ENCODE data around the gene EIPR1.

EIPR1 gene

DNA sequence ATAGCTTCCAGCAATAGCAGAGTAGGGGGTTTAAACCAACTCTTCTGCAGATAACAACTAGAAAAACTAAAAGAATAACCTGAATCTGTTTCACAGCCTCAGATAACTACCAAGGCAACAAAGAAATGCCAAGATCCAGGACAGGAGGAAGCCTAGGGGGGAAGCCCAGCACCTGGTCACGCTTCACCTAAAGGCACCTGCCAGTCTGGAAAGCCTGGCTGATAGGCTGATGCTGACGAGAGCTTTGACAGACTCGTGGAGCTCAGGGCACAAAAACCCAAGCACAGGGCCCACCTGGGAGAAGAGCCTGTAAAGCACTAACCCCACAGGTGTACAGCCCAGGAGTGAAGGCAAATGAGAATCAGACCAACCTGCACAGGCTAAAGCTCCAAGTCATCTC is 22.6 kb downstream of the EIPR1 start:
- Histone ChIP-seq H3K36me3 (ENCODE audit: insufficient read depth, low read length) (no peaks in the 10 kb centered on the region), H3K4me1 (ENCODE audit: insufficient read depth, low read length) (no peaks in the 10 kb centered on the region), H3K4me3 (ENCODE audit: low read depth in 1 of 2, low read length in 2 of 2) (no peak overlapping the region), H3K27ac (ENCODE audit: low read depth, low read length) (no peak overlapping the region), H3K27me3 (ENCODE audit: control insufficient read depth in 1 of 2, insufficient read depth in 2 of 2, low read length in 2 of 2) (no peaks in the 10 kb centered on the region), H3K9me3 (ENCODE audit: low read length) (no peaks in the 10 kb centered on the region), H3K9ac (ENCODE audit: low read length) (no peak overlapping the region)

GRCh38 chr2:3349211-3349693 is 28.4 kb downstream of the EIPR1 start:
- Histone ChIP-seq H3K4me1 (ENCODE audit: insufficient read depth, low read length) (no peaks in the 10 kb centered on the region), H3K27ac (ENCODE audit: low read depth, low read length) (no peak overlapping the region), H3K4me3 (ENCODE audit: low read depth in 1 of 2, low read length in 2 of 2) (no peak overlapping the region), H3K27me3 (ENCODE audit: control insufficient read depth in 1 of 2, insufficient read depth in 2 of 2, low read length in 2 of 2) (no peaks in the 10 kb centered on the region), H3K9ac (ENCODE audit: low read length) (no peak overlapping the region), H3K9me3 (ENCODE audit: low read length) (no peaks in the 10 kb centered on the region), H3K36me3 (ENCODE audit: insufficient read depth, low read length) (no peaks in the 10 kb centered on the region)

GRCh38 chr2:3348767-3349166 is 28.9 kb downstream of the EIPR1 start:
- no peak overlapping the region for H3K4me3 ChIP-seq (ENCODE audit: low read depth in 1 of 2, low read length in 2 of 2)
- no peaks in the 10 kb centered on the region for H3K9me3 ChIP-seq (ENCODE audit: low read length)
- no peak overlapping the region for H3K27ac ChIP-seq (ENCODE audit: low read depth, low read length)
- no peaks in the 10 kb centered on the region for H3K4me1 ChIP-seq (ENCODE audit: insufficient read depth, low read length)
- no peaks in the 10 kb centered on the region for H3K27me3 ChIP-seq (ENCODE audit: control insufficient read depth in 1 of 2, insufficient read depth in 2 of 2, low read length in 2 of 2)
- H3K9ac ChIP-seq (ENCODE audit: low read length), result no peak overlapping the region
- no peaks in the 10 kb centered on the region for H3K36me3 ChIP-seq (ENCODE audit: insufficient read depth, low read length)

DNA sequence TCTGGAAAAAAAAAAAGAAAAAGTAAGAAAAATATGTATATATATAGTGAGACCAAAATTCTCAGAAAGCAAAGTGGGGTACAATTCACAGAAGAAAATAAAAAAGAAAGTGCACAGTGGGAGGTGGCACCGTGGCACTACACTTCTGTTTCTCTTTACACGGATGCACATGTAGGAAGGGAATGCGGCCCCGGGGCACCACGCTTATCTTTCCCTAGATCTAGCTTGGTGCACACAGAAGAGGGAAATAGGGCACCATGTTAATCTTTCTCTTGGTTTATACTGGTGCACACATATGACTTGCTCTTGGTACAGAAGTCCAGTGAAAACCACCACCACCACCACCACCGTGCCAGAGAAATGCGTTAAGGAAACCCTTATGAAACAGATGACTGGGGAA is 32.0 kb downstream of the EIPR1 start:
- H3K36me3 ChIP-seq (ENCODE audit: insufficient read depth, low read length), result no peaks in the 10 kb centered on the region
- no peak overlapping the region for H3K9ac ChIP-seq (ENCODE audit: low read length)
- H3K9me3 ChIP-seq (ENCODE audit: low read length), result no peaks in the 10 kb centered on the region
- no peaks in the 10 kb centered on the region for H3K4me1 ChIP-seq (ENCODE audit: insufficient read depth, low read length)
- H3K27ac ChIP-seq (ENCODE audit: low read depth, low read length), result no peak overlapping the region
- no peak overlapping the region for H3K4me3 ChIP-seq (ENCODE audit: low read depth in 1 of 2, low read length in 2 of 2)
- H3K27me3 ChIP-seq (ENCODE audit: control insufficient read depth in 1 of 2, insufficient read depth in 2 of 2, low read length in 2 of 2), result no peaks in the 10 kb centered on the region

GRCh38 chr2:3344897-3345296 is 32.7 kb downstream of the EIPR1 start:
- no peak overlapping the region for H3K9ac ChIP-seq (ENCODE audit: low read length)
- H3K27ac ChIP-seq (ENCODE audit: low read depth, low read length), result no peak overlapping the region
- H3K9me3 ChIP-seq (ENCODE audit: low read length), result no peaks in the 10 kb centered on the region
- no peaks in the 10 kb centered on the region for H3K36me3 ChIP-seq (ENCODE audit: insufficient read depth, low read length)
- H3K4me1 ChIP-seq (ENCODE audit: insufficient read depth, low read length), result no peaks in the 10 kb centered on the region
- H3K27me3 ChIP-seq (ENCODE audit: control insufficient read depth in 1 of 2, insufficient read depth in 2 of 2, low read length in 2 of 2), result no peaks in the 10 kb centered on the region
- H3K4me3 ChIP-seq (ENCODE audit: low read depth in 1 of 2, low read length in 2 of 2), result no peak overlapping the region

- Histone ChIP-seq H3K27ac (ENCODE audit: low read depth, low read length) (no peak overlapping the region), H3K27me3 (ENCODE audit: control insufficient read depth in 1 of 2, insufficient read depth in 2 of 2, low read length in 2 of 2) (no peaks in the 10 kb centered on the region), H3K4me3 (ENCODE audit: low read depth in 1 of 2, low read length in 2 of 2) (no peak overlapping the region), H3K36me3 (ENCODE audit: insufficient read depth, low read length) (no peaks in the 10 kb centered on the region), H3K4me1 (ENCODE audit: insufficient read depth, low read length) (no peaks in the 10 kb centered on the region), H3K9me3 (ENCODE audit: low read length) (no peaks in the 10 kb centered on the region), H3K9ac (ENCODE audit: low read length) (no peak overlapping the region)
Measured at GRCh38 chr2:3343012-3343411, 34.6 kb downstream of the EIPR1 start.

DNA sequence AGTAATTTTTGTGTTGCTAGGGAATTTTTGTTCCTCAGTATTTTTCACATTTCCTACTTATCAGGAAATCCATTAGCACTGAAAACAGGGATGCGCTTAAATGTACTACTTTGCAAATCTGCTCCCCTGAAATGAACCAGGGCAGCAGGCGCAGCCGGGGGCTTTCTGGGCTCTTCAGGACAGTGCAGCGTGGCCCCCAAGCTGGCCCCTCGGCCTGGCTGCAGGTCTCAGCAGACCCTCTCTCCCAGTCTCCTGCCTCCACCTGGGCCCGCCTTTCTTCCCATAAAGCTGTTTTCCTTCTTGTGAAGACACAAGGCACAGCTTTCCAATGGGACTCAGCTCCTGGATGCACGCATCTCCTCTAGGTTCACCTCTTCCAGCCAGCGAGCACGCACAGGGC is 35.3 kb downstream of the EIPR1 start:
- no peaks in the 10 kb centered on the region for H3K27me3 ChIP-seq (ENCODE audit: control insufficient read depth in 1 of 2, insufficient read depth in 2 of 2, low read length in 2 of 2)
- H3K9me3 ChIP-seq (ENCODE audit: low read length), result no peaks in the 10 kb centered on the region
- no peaks in the 10 kb centered on the region for H3K4me1 ChIP-seq (ENCODE audit: insufficient read depth, low read length)
- H3K27ac ChIP-seq (ENCODE audit: low read depth, low read length), result no peak overlapping the region
- no peaks in the 10 kb centered on the region for H3K36me3 ChIP-seq (ENCODE audit: insufficient read depth, low read length)
- H3K9ac ChIP-seq (ENCODE audit: low read length), result no peak overlapping the region
- H3K4me3 ChIP-seq (ENCODE audit: low read depth in 1 of 2, low read length in 2 of 2), result no peak overlapping the region

- H3K27ac ChIP-seq (ENCODE audit: low read depth, low read length), result no peak overlapping the region
- H3K4me1 ChIP-seq (ENCODE audit: insufficient read depth, low read length), result no peaks in the 10 kb centered on the region
- no peak overlapping the region for H3K9ac ChIP-seq (ENCODE audit: low read length)
- no peak overlapping the region for H3K4me3 ChIP-seq (ENCODE audit: low read depth in 1 of 2, low read length in 2 of 2)
- H3K36me3 ChIP-seq (ENCODE audit: insufficient read depth, low read length), result no peaks in the 10 kb centered on the region
- no peaks in the 10 kb centered on the region for H3K9me3 ChIP-seq (ENCODE audit: low read length)
- H3K27me3 ChIP-seq (ENCODE audit: control insufficient read depth in 1 of 2, insufficient read depth in 2 of 2, low read length in 2 of 2), result no peaks in the 10 kb centered on the region
Measured at GRCh38 chr2:3341336-3341735, 36.3 kb downstream of the EIPR1 start.

- Histone ChIP-seq H3K36me3 (ENCODE audit: insufficient read depth, low read length) (no peaks in the 10 kb centered on the region), H3K27me3 (ENCODE audit: control insufficient read depth in 1 of 2, insufficient read depth in 2 of 2, low read length in 2 of 2) (no peaks in the 10 kb centered on the region), H3K9me3 (ENCODE audit: low read length) (no peaks in the 10 kb centered on the region), H3K27ac (ENCODE audit: low read depth, low read length) (no peak overlapping the region), H3K9ac (ENCODE audit: low read length) (no peak overlapping the region), H3K4me3 (ENCODE audit: low read depth in 1 of 2, low read length in 2 of 2) (no peak overlapping the region), H3K4me1 (ENCODE audit: insufficient read depth, low read length) (no peaks in the 10 kb centered on the region)
Measured at GRCh38 chr2:3340144-3340543, 37.5 kb downstream of the EIPR1 start.

DNA sequence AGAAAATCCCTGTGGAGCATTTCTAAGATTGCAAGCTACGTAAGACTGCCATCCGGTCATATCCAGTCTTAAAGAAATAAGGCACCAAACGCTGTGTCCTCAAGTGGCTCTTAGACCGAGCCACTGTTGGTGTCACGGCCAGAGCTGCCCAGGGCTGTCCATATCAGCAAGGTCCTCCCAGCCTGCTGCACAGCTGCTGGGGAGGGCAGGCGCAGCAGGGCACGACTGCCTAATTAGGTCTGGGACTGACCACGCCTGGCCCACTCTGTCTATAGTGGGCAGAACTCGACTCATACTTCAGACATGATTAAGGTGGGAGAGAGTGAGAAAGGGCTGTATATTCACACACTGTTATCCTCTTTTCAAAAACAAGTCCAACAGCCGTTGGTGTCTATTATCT is 39.3 kb downstream of the EIPR1 start:
- no peaks in the 10 kb centered on the region for H3K27me3 ChIP-seq (ENCODE audit: control insufficient read depth in 1 of 2, insufficient read depth in 2 of 2, low read length in 2 of 2)
- no peak overlapping the region for H3K4me3 ChIP-seq (ENCODE audit: low read depth in 1 of 2, low read length in 2 of 2)
- no peak overlapping the region for H3K27ac ChIP-seq (ENCODE audit: low read depth, low read length)
- no peaks in the 10 kb centered on the region for H3K36me3 ChIP-seq (ENCODE audit: insufficient read depth, low read length)
- H3K4me1 ChIP-seq (ENCODE audit: insufficient read depth, low read length), result no peaks in the 10 kb centered on the region
- H3K9me3 ChIP-seq (ENCODE audit: low read length), result no peaks in the 10 kb centered on the region
- no peak overlapping the region for H3K9ac ChIP-seq (ENCODE audit: low read length)

GRCh38 chr2:3336844-3337243 is 40.8 kb downstream of the EIPR1 start:
- Histone ChIP-seq H3K9ac (ENCODE audit: low read length) (no peak overlapping the region), H3K27ac (ENCODE audit: low read depth, low read length) (no peak overlapping the region)

DNA sequence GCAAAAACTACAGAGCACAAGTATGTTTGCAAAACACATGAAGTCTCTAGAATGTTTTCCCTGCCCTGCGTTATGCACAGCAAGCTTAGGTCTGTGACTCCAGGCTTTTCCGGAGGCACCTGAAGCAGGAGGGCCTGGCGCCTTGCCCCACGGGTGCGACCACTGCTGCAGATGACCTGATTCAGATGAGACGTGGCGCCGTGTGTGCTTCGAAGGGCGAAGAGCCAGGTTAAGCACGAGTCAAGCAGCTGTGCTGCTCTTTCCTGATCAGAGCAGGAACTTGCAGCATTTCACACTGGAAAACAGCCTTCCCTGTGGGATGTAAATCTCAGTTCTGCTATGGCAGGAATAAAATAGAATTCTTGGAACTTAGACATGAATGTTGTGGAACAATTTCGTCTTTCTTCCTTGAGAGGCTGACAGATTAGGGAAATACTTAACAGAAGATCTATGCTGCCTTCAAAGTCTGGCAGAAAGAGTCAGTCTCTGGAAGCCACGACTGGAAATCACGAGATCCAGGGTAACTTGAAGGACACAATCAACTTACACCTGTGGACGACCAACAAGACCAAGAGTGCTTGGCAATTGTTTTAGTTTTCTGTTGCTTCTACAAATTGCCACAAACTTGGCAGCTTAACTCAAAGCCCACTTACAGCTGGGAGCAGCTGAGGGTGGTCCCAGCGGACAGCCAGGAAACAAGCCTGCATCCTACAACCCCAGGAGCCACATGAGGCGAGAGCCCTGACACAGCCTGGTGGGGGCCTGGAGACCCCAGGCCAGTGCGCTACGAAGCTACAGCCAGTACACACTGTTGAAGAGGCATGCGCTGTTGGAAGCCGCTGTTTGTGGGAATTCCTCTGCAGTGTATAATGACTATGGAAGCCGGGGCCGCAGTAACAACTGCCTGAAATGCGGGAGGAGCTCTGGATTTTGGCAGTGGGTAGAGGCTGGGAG is 42.9 kb downstream of the EIPR1 start:
- Histone ChIP-seq H3K9ac (ENCODE audit: low read length) (no peak overlapping the region), H3K27ac (ENCODE audit: low read depth, low read length) (no peak overlapping the region), H3K4me1 (ENCODE audit: insufficient read depth, low read length) (no peaks in the 10 kb centered on the region), H3K36me3 (ENCODE audit: insufficient read depth, low read length) (peaks cover 5% of the 10 kb centered on the region), H3K9me3 (ENCODE audit: low read length) (no peaks in the 10 kb centered on the region), H3K27me3 (ENCODE audit: control insufficient read depth in 1 of 2, insufficient read depth in 2 of 2, low read length in 2 of 2) (no peaks in the 10 kb centered on the region), H3K4me3 (ENCODE audit: low read depth in 1 of 2, low read length in 2 of 2) (no peak overlapping the region)

More at GRCh38 chr2:3336844-3337243, 40.8 kb downstream of the EIPR1 start:
- no peaks in the 10 kb centered on the region for H3K9me3 ChIP-seq (ENCODE audit: low read length)
- no peaks in the 10 kb centered on the region for H3K4me1 ChIP-seq (ENCODE audit: insufficient read depth, low read length)
- no peak overlapping the region for H3K4me3 ChIP-seq (ENCODE audit: low read depth in 1 of 2, low read length in 2 of 2)
- H3K36me3 ChIP-seq (ENCODE audit: insufficient read depth, low read length), result no peaks in the 10 kb centered on the region
- H3K27me3 ChIP-seq (ENCODE audit: control insufficient read depth in 1 of 2, insufficient read depth in 2 of 2, low read length in 2 of 2), result no peaks in the 10 kb centered on the region

Data from muscle layer of colon (tissue), 2 donors.